ENCODE measurements around the gene GOLGA2. TPM values are rescaled to one million over a fixed set of nuclear protein-coding genes. Genes with fewer than 3 reads are reported as not detected.

GOLGA2 gene, protein sequence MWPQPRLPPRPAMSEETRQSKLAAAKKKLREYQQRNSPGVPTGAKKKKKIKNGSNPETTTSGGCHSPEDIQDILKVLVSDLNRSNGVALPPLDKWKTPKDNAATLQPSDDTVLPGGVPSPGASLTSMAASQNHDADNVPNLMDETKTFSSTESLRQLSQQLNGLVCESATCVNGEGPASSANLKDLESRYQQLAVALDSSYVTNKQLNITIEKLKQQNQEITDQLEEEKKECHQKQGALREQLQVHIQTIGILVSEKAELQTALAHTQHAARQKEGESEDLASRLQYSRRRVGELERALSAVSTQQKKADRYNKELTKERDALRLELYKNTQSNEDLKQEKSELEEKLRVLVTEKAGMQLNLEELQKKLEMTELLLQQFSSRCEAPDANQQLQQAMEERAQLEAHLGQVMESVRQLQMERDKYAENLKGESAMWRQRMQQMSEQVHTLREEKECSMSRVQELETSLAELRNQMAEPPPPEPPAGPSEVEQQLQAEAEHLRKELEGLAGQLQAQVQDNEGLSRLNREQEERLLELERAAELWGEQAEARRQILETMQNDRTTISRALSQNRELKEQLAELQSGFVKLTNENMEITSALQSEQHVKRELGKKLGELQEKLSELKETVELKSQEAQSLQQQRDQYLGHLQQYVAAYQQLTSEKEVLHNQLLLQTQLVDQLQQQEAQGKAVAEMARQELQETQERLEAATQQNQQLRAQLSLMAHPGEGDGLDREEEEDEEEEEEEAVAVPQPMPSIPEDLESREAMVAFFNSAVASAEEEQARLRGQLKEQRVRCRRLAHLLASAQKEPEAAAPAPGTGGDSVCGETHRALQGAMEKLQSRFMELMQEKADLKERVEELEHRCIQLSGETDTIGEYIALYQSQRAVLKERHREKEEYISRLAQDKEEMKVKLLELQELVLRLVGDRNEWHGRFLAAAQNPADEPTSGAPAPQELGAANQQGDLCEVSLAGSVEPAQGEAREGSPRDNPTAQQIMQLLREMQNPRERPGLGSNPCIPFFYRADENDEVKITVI
- 114 and 127 TPM in 2 replicates for total RNA-seq

DNA sequence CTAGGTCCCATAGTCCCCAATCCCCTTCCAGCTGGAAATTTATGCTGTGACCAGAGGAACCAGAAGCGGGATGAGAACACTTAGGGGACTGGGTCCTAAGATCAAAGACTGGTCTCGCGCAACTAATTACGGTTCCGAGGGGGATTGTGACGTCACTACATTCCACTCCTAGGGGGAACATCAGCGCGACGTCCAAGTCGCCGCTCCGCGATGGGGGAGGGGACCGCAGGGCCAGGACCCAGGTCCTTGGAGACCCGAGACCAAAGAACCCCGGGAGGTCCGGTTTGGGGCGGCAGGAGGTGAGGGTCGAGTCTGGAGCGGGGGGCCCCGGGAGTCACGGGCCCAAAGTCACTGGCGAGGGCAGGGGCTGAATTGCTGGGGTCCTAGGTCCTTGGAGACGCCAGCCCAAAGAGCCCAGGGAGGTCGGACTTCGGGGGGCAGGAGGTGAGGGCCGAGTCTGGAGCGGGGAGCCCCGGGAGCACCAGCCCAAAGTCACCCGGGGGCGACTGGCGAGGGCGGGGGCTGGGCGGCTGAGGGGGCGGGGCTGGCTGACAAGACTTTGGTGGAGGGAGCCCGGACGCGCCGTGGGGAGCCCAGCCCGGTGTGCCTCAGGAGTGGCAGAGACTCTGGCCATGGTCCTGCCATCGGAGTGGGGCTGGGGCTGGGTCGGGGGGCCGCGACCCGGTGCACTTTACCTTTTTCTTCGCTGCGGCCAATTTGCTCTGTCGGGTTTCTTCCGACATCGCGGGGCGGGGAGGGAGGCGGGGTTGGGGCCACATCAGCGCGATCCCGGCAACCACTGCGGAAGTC, at the start of gene GOLGA2:
Gene GOLGA2, minus strand, starts transcription at position 810 of the 810 bp plus-strand sequence. Its CDS starts 31 bp downstream, at position 779.

DNA sequence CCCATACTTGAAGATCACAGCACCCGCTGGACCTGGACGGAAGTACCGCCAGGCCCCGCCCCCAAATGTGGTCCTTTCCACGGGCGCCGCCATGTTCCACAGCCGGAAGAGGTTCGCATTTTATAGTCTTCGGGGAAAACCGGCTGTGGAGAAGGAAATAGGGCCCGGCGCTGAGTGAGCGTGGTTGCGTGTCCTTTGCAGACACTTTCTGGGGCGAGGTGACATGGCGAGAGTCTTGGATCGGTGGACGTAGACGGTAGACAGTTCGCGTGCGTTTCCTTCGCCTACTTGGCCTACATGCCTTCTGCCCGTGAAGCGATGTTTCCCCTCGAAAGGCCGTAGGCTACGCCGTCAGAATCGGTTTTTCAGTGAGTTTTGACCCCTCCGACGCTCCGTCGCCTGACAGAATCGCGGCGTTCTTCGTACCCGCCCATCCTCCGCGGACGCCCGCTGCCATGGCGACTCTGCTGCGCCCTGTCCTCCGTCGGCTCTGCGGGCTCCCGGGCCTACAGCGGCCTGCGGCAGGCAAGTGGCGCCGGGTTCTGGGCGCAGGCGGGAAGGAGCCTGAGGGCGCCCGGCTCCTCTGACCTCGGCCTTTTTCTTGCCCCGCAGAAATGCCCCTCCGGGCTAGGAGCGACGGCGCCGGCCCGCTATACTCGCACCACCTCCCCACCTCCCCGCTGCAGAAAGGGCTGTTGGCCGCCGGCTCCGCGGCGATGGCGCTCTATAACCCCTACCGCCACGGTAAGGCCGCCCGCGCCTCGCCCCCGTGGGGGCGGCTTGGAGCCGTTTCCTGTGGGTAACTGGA, 46.8 kb upstream of the GOLGA2 start, which contains the start of the genes COQ4 and TRUB2:
Gene COQ4, plus strand, starts transcription at position 436 of the 808 bp plus-strand sequence. Its CDS starts 20 bp downstream, at position 456.
Gene TRUB2, minus strand, starts transcription at position 44 of the 808 bp plus-strand sequence. Its CDS starts 39 bp downstream, at position 5.

DNA sequence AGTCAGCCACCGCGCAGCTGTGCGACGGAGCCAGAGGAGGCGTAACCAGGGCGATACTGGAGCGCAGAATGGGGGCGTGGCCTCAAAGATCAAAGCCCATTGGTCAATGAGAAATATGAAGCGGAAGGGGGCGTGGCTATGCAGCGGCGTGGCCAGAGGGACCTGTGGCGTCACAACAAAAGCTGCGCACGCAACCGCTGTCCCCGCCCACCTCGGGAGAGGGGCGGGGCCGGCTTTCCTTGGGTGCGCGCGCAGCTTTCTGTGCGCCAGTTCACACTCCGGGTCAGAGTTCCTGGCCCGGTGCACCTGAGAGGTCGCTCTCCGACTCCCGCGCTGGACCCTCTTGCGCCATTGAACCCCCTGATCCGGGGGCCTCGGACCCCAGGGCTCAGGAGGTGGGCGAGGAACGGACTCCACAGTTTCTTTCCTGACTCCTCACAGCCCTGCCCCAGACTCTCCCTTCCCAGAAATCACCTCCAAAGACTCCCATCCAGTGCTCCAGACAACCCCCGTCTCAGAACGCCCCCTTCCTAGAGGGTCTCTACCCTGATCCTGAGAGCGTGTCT, 284 bp upstream of the GOLGA2 start, which contains the start of gene SWI5:
Gene SWI5, plus strand, starts transcription at position 269 of the 566 bp plus-strand sequence.

Other genes starting within 250 kb of the GOLGA2 start
- gene NAIF1, start 208.7 kb downstream of the GOLGA2 start, total RNA-seq = 14.2 and 14.3 TPM in 2 replicates
- 25.5 and 29.7 TPM in 2 replicates for gene SLC25A25, start 207.8 kb downstream of the GOLGA2 start, total RNA-seq
- 62.0 and 63.5 TPM in 2 replicates for gene PTGES2, start 148.3 kb downstream of the GOLGA2 start, total RNA-seq
- not detected in 2 replicates for gene LCN2, start 126.6 kb downstream of the GOLGA2 start, total RNA-seq
- 31.0 and 55.7 TPM in 2 replicates for gene BBLN, start 115.7 kb downstream of the GOLGA2 start, total RNA-seq
- 35.6 and 42.7 TPM in 2 replicates for gene CIZ1, start 84.4 kb downstream of the GOLGA2 start, total RNA-seq
- gene DNM1, start 72.6 kb downstream of the GOLGA2 start, total RNA-seq = 83.0 and 86.0 TPM in 2 replicates
- gene SWI5, start 269 bp upstream of the GOLGA2 start, total RNA-seq = 44.3 and 46.5 TPM in 2 replicates
- 13.7 and 19.5 TPM in 2 replicates for gene TRUB2, start 46.4 kb upstream of the GOLGA2 start, total RNA-seq
- 17.0 and 23.1 TPM in 2 replicates for gene COQ4, start 46.8 kb upstream of the GOLGA2 start, total RNA-seq
- 10.6 and 18.9 TPM in 2 replicates for gene SLC27A4, start 64.5 kb upstream of the GOLGA2 start, total RNA-seq
- gene URM1, start 95.4 kb upstream of the GOLGA2 start, total RNA-seq = 32.7 and 36.7 TPM in 2 replicates
- gene CERCAM, start 144.8 kb upstream of the GOLGA2 start, total RNA-seq = 86.8 and 179 TPM in 2 replicates
- 19.8 and 36.5 TPM in 2 replicates for gene ODF2, start 180.0 kb upstream of the GOLGA2 start, total RNA-seq
- gene GLE1, start 228.7 kb upstream of the GOLGA2 start, total RNA-seq = 26.8 and 28.4 TPM in 2 replicates